HPDE6-E6E7 (cell line): ENCODE measurements around the gene BRF1.

Experiments used
- DNase-seq: peaks from one replicate; pipeline ENCODE4 v3.0.0; 2011; ENCODE audit warnings: missing footprints; ENCODE audit errors: extremely low spot score

The BRF1 gene

DNA sequence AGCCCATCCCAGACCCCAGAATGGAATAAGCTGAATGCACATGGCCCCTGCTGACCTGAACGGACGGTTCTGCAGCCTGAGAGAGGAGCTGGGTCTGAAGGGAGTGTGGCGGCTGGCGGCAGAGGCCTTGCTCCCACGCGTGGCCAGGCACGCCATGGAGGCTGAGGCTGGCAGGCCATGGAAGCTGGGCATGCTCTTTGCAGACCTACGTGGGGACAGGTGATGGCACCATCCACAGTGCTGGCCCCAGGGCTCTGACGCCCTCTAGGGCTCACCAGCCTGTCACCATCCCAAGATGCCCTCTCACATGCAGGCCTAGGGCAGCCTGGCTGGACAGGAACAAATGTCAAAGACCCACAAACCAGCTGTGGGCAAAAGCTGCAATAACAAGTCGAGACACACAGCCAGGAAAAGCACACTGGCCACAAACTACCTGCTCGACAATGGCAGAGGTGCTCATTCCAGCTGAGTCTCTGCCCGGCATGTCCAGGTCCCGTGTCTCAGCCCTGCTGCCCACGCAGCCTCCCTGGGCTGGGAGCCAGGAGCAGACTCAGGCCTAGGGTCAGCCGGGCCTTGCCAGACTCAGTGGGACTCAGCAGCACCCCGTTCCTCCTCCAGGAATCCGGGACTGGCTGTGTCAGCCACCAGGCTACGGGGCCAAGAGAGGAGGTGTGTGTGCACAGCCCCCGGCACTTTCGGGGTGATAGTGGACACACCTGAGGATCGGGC, 32.8 kb downstream of the BRF1 start:
- DNase-seq = no peak

- DNase-seq = no peak
Measured at GRCh38 chr14:105261781-105262180, 39.0 kb downstream of the BRF1 start.

- no peak for DNase-seq
Measured at GRCh38 chr14:105260959-105261358, 39.8 kb downstream of the BRF1 start.

DNA sequence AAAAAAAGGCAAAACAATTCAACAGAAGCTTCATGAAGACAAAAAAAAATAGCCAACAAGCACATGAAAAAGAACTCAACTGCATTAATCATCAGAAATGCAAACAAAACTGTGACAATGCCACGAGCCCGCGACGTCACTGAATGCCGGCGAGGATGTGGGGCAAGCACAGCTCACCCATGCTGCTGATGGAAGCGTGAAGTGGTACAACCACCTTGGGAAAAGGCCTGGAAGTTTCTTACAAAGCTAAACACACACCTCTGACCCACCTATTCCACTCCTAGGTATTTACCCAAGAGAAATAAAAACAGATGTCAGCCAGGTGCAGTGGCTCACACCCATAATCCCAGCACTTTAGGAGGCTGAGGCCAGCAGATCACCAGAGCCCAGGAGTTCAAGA, 42.0 kb downstream of the BRF1 start:
- DNase-seq = no peak

GRCh38 chr14:105257464-105257863, 43.3 kb downstream of the BRF1 start:
- no peak for DNase-seq

DNA sequence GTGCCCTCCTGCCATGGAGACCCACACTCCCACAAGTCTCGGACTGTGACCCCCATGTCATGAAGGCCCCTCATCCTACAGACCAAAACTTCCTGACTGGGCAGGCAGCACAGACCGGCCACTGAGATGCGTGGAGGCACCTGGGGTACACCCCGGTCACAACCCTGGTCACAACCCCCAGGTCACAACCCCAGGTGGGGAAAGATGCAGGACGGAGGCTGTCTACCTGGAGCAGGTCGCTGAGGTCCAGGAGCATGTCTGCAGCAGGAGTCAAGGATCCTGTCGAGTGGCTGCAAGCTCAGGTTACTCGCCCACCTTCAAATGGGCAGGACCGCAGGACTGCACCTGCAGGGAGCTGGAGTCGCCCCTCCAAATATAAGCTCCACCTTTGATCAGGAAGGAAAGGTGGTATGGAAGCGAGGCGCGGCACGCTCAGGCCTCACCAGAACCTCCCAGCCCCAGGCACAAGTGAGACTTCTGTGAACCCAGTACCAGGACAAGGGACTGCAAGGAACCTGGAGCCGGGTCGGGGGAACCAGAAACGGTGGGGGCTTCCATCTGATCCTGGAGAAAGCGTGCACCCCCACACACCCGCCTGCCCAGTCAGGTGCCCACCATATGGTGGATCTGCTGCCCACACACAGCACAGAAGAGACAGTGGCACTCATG, 44.4 kb downstream of the BRF1 start:
- DNase-seq = no peak

DNA sequence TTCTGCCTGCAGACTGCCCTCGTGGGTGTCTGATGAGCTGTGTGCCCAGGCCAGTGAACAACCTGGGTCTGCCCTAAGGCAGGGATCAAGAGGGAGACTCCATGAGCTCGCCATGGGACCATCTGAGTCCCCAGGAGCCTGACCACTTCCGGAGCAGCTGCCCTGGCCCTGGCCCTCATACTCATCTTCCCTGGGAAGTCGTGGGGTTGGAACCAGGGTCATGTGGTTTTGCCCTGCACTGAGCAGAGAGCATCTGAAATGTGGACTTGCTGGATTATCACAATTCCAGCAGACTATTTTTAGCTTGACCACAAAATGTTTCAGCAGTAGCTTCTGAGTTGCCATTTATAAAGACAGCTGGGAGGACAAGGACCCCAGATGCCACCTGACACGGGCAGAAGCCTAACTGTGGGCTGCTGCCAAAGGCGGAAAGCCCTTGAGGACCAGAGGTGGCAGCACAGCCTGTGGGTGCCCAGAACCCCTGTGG, 45.7 kb downstream of the BRF1 start:
- no peak for DNase-seq

GRCh38 chr14:105253329-105253682, 47.5 kb downstream of the BRF1 start:
- no peak for DNase-seq

GRCh38 chr14:105252552-105253328, 48.1 kb downstream of the BRF1 start:
- no peak for DNase-seq

- DNase-seq = no peak
Measured at GRCh38 chr14:105251920-105252319, 48.9 kb downstream of the BRF1 start.

GRCh38 chr14:105250986-105251385, 49.8 kb downstream of the BRF1 start:
- no peak for DNase-seq

DNA sequence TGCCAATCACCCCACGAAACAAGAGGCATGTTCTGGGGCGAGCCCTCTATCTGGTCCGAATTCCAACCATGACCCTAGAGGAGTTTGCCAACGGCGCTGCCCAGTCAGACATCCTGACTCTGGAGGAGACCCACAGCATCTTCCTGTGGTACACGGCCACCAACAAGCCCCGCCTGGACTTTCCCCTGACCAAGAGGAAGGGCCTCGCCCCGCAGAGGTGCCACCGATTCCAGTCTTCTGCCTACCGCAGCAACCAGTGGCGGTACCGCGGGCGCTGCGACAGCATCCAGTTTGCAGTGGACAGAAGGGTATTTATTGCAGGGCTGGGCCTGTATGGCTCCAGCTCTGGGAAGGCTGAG, 50.8 kb downstream of the BRF1 start:
- no peak for DNase-seq

DNA sequence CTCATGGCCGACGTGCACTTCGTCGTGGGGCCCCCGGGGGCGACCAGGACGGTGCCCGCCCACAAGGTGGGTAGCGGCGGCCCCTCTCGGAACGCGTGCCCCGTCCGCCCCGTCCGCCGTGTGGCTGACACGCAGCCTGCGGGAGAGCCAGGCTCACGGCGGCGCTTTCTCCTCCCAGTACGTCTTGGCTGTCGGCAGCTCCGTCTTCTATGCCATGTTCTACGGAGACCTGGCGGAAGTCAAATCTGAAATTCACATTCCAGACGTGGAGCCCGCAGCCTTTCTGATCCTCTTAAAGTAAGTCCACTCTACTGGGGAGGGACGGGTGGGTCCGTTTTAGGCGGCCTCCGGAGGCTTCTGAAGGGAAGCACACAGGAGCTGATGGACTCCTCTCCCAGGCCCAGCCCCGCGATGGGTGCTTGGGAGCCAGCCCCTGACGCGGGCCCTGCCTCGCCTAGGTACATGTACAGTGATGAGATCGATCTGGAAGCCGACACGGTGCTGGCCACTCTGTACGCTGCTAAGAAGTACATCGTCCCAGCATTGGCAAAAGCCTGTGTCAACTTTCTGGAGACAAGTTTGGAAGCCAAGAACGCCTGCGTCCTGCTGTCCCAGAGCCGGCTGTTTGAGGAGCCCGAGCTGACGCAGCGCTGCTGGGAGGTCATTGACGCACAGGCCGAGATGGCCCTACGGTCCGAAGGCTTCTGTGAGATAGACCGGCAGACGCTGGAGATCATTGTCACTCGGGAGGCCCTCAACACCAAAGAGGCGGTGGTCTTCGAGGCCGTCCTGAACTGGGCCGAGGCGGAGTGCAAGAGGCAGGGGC, 51.4 kb downstream of the BRF1 start:
- DNase-seq = no peak

GRCh38 chr14:105248368-105249181, 52.2 kb downstream of the BRF1 start, which contains the start of gene BTBD6:
TSS of gene BTBD6 (plus strand) at chr14:105248533. CDS start at chr14:105248712, 179 bp downstream.
- peak; percentile 90 for DNase-seq

- DNase-seq = no peak
Measured at GRCh38 chr14:105247715-105248367, 53.0 kb downstream of the BRF1 start.

DNA sequence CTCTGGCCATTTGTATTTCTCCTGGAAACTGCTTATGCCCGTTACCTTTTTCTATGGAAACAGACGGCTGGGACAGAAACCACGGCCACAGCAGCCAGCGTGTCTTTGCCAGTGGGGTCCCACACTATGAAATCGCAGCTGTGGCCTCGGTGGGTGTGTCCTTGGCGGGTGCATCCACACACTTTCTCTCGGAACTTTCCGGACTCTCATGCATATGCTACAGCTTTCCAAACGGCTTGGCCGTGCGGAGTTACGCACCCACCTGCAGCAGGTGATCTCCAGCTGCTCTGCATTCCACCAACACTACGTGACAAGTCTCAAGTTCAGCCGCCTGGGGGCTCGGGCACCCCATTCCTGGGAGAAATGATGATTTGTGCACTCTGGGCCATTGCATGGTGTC, 53.8 kb downstream of the BRF1 start:
- DNase-seq = no peak

DNA sequence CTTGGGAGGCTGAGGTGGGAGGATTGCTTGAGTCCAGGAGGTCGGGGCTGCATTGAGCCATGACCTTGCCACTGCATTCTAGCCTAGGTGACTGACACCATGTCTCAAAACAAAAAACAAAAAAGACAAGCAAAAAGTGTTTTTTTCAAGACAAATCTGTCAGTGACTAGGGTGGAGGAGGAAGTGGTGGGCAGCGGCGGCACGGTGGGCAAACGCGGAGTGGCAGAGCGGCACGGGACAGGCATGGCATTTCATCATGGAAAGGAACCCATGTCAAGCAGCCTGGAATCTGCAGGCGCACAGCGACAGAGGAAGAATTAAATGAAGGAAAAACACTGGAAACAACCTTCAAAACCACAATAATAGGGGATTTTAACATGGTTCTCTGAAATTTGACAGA, 56.5 kb downstream of the BRF1 start:
- no peak for DNase-seq

DNA sequence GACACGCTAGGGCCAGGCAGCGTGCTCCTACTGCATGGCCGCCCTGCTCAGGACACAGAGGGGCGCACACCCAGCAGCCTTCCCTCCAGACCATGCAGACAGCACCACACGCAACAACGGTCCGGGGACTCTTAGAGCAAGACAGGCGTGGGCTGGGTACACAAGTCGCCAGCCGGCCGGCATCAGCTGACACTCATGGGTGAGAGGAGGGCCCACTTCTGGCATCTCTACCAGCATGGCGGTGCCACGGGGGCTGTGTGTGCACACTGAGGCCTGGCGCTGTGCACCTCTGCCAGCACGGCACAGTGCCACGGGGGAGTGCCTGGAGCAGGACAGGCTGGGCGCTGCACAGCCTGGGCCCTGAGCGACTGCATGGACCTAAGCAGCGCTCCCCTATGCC, 59.2 kb downstream of the BRF1 start:
- no peak for DNase-seq

GRCh38 chr14:105240811-105241576, 59.8 kb downstream of the BRF1 start:
- DNase-seq = no peak
